Measurements from ENCODE around the gene TEX22. TPM values are rescaled to one million over a fixed set of nuclear protein-coding genes. Genes with fewer than 3 reads are reported as not detected.

TEX22 gene
- total and polyA plus RNA-seq, 2 experiments from 2014 or later = 0.21 TPM

DNA sequence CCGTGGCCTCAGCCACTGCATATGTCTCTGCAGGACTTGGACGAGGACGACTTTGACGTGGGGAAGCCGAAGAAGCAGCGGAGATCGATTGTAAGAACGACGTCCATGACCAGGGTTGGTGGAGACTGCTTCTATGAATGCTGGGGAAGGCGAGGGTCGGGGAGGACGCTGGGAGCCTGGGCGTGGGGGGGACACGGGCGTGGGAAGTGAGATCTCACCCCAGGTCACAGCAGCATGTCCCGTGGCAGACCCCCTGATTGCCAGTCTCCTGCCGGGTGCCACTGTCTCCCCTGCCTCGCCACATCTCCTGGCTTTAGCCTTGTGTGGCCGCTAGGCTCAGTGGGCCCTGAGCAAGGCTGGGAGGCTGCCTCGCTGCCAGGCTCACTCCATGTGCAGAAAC lies 29.9 kb upstream of the TEX22 start (continued):
- TF ChIP-seq, protein P1, sequence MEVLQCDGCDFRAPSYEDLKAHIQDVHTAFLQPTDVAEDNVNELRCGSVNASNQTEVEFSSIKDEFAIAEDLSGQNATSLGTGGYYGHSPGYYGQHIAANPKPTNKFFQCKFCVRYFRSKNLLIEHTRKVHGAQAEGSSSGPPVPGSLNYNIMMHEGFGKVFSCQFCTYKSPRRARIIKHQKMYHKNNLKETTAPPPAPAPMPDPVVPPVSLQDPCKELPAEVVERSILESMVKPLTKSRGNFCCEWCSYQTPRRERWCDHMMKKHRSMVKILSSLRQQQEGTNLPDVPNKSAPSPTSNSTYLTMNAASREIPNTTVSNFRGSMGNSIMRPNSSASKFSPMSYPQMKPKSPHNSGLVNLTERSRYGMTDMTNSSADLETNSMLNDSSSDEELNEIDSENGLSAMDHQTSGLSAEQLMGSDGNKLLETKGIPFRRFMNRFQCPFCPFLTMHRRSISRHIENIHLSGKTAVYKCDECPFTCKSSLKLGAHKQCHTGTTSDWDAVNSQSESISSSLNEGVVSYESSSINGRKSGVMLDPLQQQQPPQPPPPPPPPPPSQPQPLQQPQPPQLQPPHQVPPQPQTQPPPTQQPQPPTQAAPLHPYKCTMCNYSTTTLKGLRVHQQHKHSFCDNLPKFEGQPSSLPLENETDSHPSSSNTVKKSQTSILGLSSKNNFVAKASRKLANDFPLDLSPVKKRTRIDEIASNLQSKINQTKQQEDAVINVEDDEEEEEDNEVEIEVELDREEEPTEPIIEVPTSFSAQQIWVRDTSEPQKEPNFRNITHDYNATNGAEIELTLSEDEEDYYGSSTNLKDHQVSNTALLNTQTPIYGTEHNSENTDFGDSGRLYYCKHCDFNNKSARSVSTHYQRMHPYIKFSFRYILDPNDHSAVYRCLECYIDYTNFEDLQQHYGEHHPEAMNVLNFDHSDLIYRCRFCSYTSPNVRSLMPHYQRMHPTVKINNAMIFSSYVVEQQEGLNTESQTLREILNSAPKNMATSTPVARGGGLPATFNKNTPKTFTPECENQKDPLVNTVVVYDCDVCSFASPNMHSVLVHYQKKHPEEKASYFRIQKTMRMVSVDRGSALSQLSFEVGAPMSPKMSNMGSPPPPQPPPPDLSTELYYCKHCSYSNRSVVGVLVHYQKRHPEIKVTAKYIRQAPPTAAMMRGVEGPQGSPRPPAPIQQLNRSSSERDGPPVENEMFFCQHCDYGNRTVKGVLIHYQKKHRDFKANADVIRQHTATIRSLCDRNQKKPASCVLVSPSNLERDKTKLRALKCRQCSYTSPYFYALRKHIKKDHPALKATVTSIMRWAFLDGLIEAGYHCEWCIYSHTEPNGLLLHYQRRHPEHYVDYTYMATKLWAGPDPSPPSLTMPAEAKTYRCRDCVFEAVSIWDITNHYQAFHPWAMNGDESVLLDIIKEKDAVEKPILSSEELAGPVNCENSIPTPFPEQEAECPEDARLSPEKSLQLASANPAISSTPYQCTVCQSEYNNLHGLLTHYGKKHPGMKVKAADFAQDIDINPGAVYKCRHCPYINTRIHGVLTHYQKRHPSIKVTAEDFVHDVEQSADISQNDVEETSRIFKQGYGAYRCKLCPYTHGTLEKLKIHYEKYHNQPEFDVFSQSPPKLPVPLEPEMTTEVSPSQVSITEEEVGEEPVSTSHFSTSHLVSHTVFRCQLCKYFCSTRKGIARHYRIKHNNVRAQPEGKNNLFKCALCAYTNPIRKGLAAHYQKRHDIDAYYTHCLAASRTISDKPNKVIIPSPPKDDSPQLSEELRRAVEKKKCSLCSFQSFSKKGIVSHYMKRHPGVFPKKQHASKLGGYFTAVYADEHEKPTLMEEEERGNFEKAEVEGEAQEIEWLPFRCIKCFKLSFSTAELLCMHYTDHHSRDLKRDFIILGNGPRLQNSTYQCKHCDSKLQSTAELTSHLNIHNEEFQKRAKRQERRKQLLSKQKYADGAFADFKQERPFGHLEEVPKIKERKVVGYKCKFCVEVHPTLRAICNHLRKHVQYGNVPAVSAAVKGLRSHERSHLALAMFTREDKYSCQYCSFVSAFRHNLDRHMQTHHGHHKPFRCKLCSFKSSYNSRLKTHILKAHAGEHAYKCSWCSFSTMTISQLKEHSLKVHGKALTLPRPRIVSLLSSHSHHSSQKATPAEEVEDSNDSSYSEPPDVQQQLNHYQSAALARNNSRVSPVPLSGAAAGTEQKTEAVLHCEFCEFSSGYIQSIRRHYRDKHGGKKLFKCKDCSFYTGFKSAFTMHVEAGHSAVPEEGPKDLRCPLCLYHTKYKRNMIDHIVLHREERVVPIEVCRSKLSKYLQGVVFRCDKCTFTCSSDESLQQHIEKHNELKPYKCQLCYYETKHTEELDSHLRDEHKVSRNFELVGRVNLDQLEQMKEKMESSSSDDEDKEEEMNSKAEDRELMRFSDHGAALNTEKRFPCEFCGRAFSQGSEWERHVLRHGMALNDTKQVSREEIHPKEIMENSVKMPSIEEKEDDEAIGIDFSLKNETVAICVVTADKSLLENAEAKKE (CRISPR knock-in tag; IDR thresholded peaks at IDR 0.05) = no peak

DNA sequence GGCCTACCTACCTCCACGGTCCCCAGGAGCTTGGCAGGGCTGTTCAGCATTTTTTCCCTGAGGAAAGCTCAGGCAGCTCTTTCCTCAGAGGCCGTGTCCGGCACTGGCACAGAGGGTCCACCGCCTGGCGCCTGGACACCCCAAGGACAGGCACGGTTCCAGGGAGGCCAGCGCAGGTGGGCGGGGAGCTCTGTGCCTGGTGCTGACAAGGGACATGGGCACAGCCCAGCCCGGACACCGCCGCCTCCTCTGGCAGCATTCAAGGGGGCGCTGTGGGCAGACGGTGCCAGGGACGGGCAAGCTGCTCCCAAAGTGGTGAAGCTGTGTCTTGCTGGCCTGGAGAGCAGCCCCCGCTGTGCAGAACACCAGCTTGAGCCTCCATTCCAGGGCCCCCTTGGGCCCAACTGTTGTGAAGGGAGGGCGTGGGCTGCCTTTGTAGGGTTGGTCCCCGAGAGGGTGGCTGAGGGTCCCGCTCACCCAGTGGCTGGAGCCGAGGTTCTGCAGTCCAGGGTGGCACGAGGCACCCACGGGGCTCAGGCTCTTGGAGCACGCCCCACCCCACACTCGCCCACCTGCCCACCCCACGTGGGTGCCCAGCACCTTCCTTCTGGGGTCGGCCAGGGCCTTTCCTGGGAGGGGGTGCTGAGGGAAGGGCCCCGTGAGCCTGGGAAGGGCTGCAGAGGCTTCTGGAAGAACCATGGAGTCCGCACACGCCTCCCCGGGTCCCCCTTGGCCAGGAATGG lies 29.3 kb upstream of the TEX22 start:
- no peaks in the 10 kb centered on the region for H3K4me1 ChIP-seq (ENCODE audit: insufficient read depth)
- Mint-ChIP-seq H3K36me3 (ENCODE audit: low read depth) (peaks cover 16% of the 10 kb centered on the region; the same call in 2 of the 3 replicates), H3K4me3 (no peak overlapping the region), H3K27ac (no peak overlapping the region), H3K27me3 (ENCODE audit: insufficient read depth, low read depth, poor library complexity) (peaks cover 6% of the 10 kb centered on the region), H3K4me1 (no peaks in the 10 kb centered on the region; the same call in 2 of the 3 replicates), H3K9me3 (peaks cover 12% of the 10 kb centered on the region; the same call in 2 of the 3 replicates)
- no peaks in the 10 kb centered on the region for H3K36me3 ChIP-seq (ENCODE audit: insufficient read depth)
- H4K20me1 ChIP-seq (replicated peaks; ENCODE audit: insufficient read depth) = peaks cover 5% of the 10 kb centered on the region
- no peaks in the 10 kb centered on the region for H3K79me2 ChIP-seq (replicated peaks; ENCODE audit: insufficient read depth)
- no peak overlapping the region for H3K4me2 ChIP-seq
- no peak overlapping the region for H2AFZ ChIP-seq
- H3K4me3 ChIP-seq = no peak overlapping the region
- no peak overlapping the region for H3K27ac ChIP-seq (ENCODE audit: low read depth)
- H3F3A ChIP-seq (replicated peaks; ENCODE audit: low read depth) = 0 out of 2 replicates have a peak, but pooled peaks cover 8% of the 10 kb centered on the region
- ATAC-seq = no peak
- no peak for DNase-seq (ENCODE audit: low spot score)
- H3K9me2 ChIP-seq (ENCODE audit: insufficient read depth) = no peaks in the 10 kb centered on the region
- H3K27me3 ChIP-seq (ENCODE audit: insufficient read depth) = no peaks in the 10 kb centered on the region
- TF ChIP-seq EZH2phosphoT487 (IDR thresholded peaks at IDR 0.05; ENCODE audit: unreplicated experiment) (no peak), EZH2 (IDR thresholded peaks at IDR 0.05; ENCODE audit: low read depth, unreplicated experiment) (no peak), ZNF331 (CRISPR knock-in tag; IDR thresholded peaks at IDR 0.05; ENCODE audit: low read depth) (no peak), STAT1 (IDR thresholded peaks at IDR 0.05; ENCODE audit: unreplicated experiment) (no peak), JUNB (IDR thresholded peaks at IDR 0.05; ENCODE audit: unreplicated experiment) (no peak), CREB1 (CRISPR knock-in tag; IDR thresholded peaks at IDR 0.05; ENCODE audit: low read depth) (no peak), ZNF114 (CRISPR knock-in tag; IDR thresholded peaks at IDR 0.05) (no peak), NANOG (IDR thresholded peaks at IDR 0.05; ENCODE audit: borderline replicate concordance) (no peak)
- TF ChIP-seq, protein P2, sequence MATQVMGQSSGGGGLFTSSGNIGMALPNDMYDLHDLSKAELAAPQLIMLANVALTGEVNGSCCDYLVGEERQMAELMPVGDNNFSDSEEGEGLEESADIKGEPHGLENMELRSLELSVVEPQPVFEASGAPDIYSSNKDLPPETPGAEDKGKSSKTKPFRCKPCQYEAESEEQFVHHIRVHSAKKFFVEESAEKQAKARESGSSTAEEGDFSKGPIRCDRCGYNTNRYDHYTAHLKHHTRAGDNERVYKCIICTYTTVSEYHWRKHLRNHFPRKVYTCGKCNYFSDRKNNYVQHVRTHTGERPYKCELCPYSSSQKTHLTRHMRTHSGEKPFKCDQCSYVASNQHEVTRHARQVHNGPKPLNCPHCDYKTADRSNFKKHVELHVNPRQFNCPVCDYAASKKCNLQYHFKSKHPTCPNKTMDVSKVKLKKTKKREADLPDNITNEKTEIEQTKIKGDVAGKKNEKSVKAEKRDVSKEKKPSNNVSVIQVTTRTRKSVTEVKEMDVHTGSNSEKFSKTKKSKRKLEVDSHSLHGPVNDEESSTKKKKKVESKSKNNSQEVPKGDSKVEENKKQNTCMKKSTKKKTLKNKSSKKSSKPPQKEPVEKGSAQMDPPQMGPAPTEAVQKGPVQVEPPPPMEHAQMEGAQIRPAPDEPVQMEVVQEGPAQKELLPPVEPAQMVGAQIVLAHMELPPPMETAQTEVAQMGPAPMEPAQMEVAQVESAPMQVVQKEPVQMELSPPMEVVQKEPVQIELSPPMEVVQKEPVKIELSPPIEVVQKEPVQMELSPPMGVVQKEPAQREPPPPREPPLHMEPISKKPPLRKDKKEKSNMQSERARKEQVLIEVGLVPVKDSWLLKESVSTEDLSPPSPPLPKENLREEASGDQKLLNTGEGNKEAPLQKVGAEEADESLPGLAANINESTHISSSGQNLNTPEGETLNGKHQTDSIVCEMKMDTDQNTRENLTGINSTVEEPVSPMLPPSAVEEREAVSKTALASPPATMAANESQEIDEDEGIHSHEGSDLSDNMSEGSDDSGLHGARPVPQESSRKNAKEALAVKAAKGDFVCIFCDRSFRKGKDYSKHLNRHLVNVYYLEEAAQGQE (IDR thresholded peaks at IDR 0.05; ENCODE audit: unreplicated experiment) = no peak
- TF ChIP-seq, protein P3, sequence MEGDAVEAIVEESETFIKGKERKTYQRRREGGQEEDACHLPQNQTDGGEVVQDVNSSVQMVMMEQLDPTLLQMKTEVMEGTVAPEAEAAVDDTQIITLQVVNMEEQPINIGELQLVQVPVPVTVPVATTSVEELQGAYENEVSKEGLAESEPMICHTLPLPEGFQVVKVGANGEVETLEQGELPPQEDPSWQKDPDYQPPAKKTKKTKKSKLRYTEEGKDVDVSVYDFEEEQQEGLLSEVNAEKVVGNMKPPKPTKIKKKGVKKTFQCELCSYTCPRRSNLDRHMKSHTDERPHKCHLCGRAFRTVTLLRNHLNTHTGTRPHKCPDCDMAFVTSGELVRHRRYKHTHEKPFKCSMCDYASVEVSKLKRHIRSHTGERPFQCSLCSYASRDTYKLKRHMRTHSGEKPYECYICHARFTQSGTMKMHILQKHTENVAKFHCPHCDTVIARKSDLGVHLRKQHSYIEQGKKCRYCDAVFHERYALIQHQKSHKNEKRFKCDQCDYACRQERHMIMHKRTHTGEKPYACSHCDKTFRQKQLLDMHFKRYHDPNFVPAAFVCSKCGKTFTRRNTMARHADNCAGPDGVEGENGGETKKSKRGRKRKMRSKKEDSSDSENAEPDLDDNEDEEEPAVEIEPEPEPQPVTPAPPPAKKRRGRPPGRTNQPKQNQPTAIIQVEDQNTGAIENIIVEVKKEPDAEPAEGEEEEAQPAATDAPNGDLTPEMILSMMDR (conservative IDR thresholded peaks at IDR 0.05; ENCODE audit: low read depth in 2 of 2) = no peak
